Stromal cell of bone marrow (primary cell): ENCODE data around the gene WDR35.
"Not testable (repeated sequence)": the region's sequence is repeated elsewhere in the genome, so short reads cannot be mapped to it uniquely, and the experiment has no call there.

Source experiments
- DNase-seq: peaks from one replicate; pipeline ENCODE4 v3.0.0-alpha.2; 2012; ENCODE audit warnings: low read depth

Gene WDR35

DNA sequence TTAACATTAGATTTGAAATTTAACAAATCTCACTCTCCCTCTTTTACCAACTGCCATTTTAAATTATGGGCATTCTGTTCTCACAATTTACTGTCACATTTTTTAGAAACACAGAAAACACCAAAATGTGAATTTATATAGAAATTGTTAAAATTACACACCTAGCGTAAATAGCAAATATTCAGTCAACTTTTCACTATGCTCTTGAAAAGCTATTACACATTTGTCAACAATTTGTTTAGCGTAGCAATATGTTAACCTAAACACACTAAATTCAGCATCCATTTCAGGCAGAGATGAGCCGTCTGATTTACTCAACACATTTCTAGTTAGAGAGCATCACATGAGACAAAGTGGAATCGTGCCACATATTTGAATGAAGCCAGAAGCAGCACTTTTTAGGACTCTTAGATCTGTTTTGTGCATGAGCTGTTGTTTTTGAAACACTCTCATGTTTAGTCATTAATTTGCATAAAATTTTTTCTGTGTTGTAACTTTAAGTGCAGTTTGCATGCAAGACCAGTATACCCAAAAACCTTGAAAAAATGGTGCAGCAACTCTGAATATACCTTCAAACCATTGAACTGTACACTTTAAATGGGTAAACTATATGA is 96.3 kb downstream of the WDR35 start:
- no peak for DNase-seq

DNA sequence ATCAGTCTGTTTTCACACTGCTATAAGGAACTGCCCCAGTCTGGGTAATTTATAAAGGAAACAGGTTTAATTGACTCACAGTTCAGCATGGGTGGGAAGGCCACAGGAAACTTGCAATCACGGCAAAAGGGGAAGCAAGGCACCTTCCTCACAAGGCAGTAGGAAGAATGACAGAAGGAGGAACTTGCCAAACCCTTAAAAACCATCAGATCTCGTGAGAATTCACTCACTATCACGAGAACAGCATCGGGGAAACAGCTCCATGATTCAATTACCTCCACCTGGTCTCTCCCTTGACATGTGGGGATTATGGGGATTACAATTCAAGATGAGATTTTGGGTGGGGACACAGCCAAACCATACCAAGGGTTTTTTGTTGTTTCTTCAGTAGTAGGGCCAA is 97.9 kb downstream of the WDR35 start:
- not testable (repeated sequence) for DNase-seq

DNA sequence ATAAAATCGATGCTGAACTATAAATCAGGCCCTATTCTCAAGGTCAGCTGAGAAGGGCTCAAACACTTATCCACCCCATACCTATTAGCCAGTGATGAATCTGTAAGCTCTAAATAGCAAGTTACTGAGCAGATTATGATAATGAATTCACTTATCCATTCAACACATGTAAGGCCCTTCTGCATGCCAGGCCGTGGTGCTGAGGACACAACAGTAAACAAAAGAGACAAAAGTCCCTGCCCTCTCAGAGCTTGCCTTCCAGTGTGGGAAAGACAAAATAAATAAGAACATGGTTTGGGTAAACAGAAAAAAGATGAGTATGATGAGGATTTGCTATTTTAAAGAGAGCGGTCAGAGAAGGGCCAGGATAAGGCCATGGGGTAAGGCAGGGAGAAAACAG is 99.8 kb downstream of the WDR35 start:
- no peak for DNase-seq

DNA sequence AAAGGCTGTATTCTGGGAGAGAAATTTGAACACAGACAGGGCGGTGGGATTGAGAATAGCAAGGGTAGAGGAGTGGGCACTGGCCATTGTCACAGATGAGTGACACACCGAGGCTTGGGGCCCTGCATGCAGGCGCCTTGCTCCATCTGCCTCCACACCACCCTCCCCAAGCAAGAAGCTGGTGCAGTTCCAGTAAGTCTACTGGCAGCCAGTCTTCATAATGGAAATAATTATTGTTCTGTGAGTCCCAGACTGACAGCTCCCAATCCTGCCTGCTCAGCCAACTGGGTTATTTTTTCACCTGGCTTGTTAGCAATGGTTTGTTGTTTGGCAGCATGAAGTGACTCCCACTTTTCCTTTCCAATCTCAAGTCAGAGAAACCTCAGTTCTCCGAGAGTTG is 101.1 kb downstream of the WDR35 start:
- no peak for DNase-seq

DNA sequence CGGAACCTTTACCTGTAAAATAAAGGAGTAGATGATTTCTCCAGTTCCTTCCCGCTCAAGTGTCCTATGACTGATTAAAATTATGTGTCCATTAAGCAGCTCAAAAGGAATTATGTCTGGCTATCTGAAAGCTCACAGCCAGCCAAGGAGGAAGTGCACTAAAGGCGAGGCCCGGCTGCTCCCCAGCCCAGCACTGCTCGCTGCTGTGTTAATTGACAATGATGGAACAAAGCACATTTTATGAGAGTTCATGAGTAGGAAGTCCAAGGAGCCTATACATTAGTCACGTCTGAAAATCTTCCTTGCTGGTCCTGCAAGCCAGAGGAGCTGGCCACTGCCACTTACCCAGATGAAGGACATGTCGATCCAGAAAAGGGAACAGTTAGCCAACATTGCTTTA is 102.4 kb downstream of the WDR35 start:
- DNase-seq: no peak

DNA sequence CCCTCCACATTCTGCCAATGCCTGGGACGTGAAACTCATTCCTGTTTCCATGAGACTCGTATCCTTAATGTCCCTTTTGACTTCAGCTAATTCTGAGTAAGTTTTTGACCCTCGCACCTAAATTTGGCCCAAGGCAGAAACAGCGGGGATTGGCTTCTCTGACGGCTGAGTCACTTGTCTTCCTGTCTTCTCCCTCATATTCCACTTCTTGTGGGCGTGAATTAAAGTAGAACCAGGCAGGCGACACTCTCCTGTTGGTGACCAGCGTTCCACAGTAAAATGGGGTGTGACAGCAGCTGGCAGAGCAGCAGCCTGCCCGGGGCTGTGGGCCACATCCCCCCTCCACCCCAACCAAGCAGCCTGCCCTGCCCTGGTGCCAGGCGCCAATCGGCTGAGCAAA is 103.6 kb downstream of the WDR35 start:
- DNase-seq: no peak

DNA sequence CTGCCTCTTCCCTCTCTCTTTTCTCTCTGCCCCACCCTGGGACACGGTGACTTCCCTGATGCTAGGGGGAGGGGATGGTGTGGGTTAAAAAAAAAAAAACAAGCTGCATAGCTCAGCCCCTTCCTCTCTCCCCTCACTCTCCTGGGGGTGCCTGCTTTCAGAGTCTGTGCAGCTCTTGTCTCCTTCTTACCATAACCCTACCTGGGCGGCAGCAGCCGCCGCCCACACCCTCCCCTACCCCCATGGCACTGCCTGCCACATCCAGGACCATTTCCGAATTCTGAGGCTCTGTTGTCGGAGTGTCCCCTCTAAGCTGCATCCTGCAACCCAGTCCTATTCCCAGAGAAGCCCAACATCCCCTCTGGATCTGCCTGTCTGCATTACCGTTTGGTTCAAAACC is 104.1 kb downstream of the WDR35 start:
- no peak for DNase-seq

DNA sequence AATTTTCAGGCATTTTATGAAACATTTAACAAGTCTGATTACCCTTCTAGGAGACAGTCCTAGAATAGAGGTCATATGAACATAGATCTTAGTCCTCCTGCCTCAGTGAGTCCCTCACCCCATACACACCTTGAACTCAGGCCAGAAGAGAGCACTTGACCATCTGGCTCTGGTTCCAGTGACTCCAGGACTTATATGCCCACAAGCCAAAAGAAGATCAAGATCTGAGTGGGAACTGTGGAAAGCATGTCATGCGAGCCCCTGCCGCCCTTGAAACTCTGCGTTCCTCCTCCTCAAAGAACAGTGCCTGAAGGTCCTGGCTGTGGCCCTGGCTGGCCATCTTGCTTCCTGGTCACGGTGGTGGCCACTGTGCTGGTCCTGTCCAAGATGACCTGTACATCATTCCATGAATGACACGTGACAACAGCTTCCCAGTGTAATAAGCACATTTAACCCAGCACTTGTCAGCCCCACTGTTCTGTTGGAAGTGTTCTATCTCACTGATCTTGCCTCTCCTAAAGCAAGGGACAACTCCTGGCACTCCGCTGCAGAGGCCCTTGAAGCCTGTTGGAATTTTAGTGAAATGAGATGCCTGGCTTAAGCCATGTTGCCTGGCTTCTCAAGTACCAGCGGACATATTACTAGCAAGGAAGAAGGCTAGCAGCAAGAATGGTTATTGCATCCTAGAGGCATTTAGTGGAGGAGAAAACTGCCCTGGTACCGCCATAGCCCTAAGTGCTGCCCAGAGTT is 105.8 kb downstream of the WDR35 start:
- DNase-seq: no peak

DNA sequence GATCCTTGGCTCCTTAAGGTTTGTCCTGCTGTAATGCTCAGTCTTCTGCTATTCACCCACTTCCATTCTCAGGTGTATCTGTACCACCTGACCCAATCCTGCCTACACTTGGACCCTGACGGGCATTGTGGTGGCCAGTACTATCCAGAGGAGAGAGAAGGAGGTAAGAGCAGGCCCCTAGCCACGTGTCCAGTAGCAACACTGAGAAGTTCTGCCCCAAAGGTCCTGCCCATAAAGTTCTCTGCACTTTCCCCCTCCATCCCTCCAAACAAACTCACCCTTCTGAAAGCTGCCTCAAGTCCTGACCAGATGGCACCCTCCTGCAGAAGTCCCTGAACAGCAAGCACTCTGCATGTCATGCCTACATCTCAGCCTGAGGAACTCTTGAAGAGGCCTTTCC is 106.4 kb downstream of the WDR35 start:
- no peak for DNase-seq

DNA sequence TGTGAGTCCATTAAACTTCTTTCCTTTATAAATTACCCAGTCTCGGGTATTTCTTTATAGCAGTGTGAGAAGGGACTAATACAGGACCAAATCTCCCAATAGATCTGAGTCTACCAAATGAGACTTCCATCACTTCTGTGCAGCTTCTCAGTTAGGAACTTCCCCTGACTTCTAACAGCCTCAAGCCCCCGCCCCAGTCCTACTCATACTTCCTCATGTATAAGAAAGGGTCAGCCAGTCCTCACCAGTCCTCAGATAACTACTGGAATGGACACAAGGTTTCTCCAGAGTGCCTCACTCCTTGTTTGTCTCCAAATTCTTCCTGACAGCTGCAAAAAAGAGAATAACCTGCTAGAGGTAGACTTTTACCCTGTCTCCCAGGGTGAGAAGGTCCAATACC is 107.6 kb downstream of the WDR35 start:
- DNase-seq: no peak

DNA sequence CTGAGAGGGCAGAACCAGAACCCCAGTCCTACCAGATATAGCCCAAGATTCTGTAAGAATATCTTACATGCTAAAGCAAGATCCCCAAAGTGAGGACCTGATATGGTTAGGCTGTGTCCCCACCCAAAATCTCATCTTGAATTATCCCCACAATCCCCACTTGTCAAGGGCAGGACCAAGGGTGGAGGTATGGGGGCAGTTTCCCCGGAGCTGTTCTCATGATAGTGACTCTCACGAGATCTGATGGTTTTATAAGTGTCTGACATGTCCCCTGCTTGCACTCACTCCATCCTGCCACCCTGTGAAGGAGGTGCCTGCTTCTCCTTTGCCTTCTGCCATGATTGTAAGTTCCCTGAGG is 108.0 kb downstream of the WDR35 start:
- no peak for DNase-seq

DNA sequence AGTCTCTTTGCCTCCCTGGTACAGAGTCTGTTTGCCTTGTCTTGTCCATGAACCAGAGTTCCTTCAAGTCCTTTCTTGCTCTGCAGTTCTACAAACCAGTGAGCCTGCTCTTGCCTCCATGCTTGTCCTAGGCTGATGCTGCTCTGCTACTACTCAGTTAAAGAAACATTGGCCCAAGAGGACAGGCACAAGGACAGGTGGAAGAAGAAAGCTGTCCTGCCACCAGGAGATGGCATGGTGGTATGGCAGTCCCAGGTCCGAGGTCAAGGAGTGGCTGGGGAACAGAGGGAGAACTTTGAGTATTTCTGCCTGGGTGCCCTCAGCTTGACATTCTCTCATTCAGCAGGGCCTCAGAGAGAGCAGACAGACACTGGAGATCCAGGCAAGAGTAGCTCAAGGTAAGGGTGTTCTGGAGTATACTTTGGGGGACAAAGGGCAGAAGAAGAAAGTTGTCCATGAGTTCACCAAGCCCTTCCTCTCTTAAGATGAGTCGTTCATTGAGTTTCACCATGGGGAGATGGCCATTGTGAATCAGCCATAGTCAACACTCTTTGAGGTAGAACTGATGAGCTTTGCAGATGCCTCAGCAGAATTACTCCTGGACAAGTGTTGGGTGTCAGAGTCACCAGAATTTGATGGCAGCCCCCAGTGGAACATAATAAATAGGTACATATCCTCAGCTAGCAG is 108.5 kb downstream of the WDR35 start:
- DNase-seq: no peak

DNA sequence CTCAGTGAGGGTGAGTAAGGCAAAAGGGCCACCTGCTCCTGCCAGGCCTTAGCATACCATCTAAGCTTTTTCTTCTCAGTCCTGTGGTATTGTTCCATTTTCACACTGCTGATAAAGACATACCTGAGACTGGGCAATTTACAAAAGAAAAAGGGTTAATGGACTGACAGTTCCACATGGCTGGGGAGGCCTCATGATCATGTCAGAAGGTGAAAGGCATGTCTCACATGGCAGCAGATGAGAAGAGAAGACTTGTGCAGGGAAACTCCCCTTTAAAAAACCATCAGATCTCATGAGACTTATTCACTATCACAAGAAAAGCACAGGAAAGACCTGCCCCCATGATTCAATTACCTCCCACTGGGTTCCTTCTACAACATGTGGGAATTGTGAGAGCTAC is 109.7 kb downstream of the WDR35 start:
- not testable (repeated sequence) for DNase-seq

DNA sequence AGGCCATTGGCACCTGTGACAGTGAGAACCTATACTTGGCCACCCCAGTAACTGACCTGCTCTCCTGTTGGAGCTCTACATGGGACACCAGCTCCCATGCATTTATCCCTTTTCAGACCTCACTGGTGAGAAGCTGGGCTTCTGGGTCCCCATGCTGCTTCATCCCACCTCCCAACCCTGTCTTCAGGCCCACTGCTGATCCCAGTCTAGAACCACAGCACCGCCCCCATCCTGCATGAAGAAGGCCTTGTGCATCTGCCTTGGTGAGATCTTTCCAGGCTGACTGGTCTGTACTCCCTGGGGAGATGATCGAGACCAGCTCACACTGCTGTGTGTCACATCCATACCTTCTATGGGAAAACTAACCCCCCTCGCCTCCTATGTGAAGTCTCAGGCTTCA is 110.8 kb downstream of the WDR35 start:
- no peak for DNase-seq

DNA sequence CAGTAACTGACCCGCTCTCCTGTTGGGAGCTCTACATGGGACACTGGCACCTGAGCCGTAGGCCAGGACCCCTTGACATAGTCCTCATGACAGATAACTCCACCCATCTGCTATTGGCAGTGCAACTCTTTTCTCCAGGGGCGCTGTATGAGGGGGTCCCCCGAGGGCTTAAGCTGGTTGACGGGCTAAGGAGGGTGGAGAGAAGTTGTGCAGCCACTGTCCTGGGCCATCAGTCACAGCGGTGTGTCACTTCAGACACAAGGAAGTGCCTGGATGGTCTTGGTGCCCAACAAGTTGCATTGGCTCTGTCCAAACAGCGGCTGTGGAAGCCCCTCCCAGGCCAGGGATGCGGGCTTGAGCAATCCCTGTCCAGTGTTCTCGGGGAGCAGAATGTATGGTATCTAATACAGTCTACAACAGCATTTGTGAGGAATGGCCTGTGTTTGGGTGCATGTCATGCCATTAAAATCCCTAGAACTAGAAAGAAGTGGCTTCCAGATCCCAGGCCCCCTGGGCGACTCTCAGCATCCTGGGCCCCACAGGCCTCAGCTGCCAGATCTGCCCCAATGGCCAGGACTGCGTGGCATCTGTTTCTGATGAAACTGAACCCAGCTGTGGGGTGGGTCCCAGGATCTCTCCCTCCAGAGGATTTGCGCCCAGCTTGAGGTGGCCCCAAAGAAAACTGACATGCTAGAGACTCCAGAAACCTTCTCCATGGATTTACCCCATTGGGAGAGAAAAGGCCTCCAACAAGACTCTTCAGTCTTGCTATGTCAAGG is 111.4 kb downstream of the WDR35 start:
- no peak for DNase-seq

DNA sequence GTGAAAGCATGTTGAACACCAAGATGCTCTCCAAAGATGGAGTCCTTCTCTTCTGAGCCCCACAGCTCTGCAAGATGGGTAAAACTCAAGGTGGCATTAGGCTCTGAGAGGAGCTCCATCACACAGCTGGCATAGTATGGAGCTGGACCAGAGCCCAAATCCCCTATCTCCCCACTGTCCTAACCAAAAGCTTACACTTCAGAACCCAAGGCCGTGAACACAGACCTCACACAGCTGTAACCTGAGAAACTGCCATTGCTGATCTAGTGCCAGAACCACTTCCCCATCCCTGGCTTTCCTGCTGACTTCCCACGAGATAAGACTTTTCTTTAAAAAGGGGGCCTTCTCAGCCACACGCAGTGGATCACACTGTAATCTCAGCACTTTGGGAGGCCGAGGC is 113.2 kb downstream of the WDR35 start:
- no peak for DNase-seq

DNA sequence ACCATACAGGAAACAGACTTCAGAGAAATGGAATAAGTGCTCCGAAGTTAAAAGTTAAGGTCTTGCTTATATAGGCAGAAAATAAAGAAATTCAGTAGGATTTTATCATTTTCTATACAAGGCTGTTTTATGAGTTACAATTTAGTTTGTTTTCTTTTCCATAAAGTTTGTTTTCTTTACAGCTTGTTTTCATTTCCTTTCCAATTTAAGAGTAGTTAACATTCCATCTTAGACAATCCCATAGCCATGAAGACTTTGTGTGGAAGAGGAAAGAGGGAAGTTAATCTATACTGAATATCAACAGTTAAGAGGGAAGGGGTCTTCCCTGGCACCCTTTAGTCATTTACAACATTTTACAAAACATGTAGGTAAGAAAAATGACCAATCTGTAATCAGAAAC is 114.6 kb downstream of the WDR35 start:
- no peak for DNase-seq

DNA sequence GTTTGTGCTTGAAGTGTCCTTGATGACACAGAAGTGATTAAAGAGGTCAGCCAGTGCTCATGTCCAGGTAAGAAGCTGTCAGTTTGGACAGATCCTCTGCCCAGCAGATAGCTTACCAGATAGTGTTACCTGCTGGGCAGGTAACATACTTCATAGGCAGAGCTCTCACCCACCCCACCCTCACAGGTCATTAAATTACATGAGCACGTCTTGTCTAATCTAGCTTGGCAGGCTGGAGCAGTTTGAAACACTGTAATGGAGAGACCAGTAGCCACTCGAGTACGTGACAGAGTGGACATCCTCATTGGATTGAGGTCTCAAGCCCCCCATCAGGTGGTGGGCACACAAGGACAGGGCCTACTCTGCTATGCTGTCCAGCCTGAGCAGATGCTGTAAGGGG is 115.2 kb downstream of the WDR35 start:
- no peak for DNase-seq

DNA sequence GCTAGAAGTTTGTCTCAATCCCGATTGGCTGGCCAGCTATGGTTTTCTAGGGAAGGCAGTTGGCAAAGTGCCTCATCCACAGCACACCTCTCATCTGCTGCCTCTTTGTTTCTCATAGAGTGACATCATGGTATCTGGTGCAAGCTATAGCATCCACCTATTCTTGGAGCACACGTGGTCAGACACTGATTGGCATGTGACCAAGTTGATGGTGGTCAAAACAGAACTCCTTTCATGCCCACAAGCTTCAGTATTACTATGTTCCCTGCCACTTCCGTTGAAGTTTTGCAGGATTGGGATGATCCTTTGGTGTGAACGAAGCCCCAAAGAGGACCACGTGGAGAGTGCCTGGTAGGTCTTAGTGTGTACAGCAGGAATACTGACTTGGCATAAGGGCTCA is 116.9 kb downstream of the WDR35 start:
- DNase-seq: no peak

DNA sequence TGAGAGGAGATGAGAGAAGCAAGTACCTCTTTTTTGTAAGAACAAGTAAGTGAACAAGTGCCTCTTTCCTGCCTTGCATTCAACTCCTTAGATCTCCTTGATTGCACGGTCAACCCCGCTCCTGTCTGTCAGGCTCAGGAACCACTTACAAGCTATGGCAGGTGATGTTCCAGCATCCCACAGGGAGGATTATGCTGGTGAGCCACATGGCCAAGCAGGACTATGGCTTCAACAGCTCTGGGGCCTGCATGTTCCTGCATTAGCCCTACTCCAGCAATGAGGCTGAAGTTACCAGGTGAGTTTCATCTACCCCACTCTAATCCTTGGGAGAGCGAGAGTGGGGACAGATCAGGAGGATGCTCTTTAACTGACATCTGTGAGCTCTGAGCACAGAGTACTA is 117.6 kb downstream of the WDR35 start:
- DNase-seq: no peak

DNA sequence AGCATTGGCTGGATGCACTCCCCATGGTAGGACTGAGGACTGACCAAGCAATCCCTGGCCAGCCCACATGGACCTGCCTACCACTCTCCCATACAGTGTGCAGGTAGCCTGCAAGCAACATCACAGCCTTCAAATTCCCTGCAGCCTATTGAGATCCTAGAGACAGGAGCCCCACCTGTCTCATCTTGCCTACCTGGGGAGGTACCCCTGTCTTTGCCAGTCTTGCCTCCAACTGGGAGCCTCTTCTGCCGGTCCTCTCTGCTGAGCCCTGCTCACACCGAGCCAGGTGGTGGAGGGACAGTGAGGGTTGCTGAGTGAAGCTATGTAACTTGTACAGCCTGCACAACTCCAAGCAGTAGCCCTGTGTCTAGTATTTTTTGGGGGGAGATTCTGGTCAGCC is 118.1 kb downstream of the WDR35 start:
- no peak for DNase-seq

DNA sequence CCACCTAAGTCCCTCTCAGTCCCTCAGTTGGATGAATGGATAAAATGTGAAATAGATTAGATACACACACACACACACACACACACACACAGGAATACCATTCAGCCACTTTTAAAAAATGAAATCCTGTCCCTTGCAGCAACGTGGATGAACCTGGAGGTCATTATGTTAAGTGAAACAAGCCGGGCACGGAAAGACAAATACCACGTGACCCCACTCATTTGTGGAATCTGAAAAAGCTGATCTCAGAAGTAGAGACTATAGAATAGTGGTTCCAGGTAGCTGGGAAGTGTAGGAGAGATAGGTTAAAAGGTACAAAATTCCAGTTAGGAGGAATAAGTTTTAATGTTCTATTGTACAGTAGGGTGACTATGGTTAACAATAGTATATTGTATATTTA is 119.1 kb downstream of the WDR35 start:
- DNase-seq: no peak
